Activated gamma-delta T cell treated with anti-CD3 and anti-CD28 coated beads, Interleukin-2, amount 50 U/mL, for 16 hours (primary cell): ENCODE results near the gene LINC00305.

Source experiments
- DNase-seq: peaks from one replicate; pipeline ENCODE4 v3.0.0-alpha.2; 2020; ENCODE audit warnings: low read depth

Gene LINC00305

GRCh38 chr18:64115881-64116280, 33.0 kb downstream of the LINC00305 start:
- no peak for DNase-seq

- no peak for DNase-seq
These were observed 36.9 kb downstream of the LINC00305 start for GRCh38 chr18:64111950-64112349.

- no peak for DNase-seq
These were observed 38.0 kb downstream of the LINC00305 start for GRCh38 chr18:64110692-64111480.

GRCh38 chr18:64103986-64104385, 44.9 kb downstream of the LINC00305 start:
- DNase-seq, result no peak

GRCh38 chr18:64100116-64100922, 48.6 kb downstream of the LINC00305 start:
- no peak for DNase-seq

GRCh38 chr18:64099244-64099643, 49.6 kb downstream of the LINC00305 start:
- no peak for DNase-seq

- DNase-seq, result no peak
These were observed 51.4 kb downstream of the LINC00305 start for GRCh38 chr18:64097497-64097896.

GRCh38 chr18:64095056-64095455, 53.8 kb downstream of the LINC00305 start:
- no peak for DNase-seq

GRCh38 chr18:64094210-64094609, 54.7 kb downstream of the LINC00305 start:
- no peak for DNase-seq

GRCh38 chr18:64091526-64091925, 57.4 kb downstream of the LINC00305 start:
- DNase-seq, result no peak

GRCh38 chr18:64090876-64091275, 58.0 kb downstream of the LINC00305 start:
- no peak for DNase-seq

- DNase-seq, result no peak
These were observed 65.0 kb downstream of the LINC00305 start for GRCh38 chr18:64083916-64084315.

GRCh38 chr18:64082513-64082912, 66.4 kb downstream of the LINC00305 start:
- no peak for DNase-seq

- no peak for DNase-seq
These were observed 66.8 kb downstream of the LINC00305 start for GRCh38 chr18:64082054-64082453.

- DNase-seq, result no peak
These were observed 74.9 kb downstream of the LINC00305 start for GRCh38 chr18:64073971-64074370.

GRCh38 chr18:64055019-64055418, 93.9 kb downstream of the LINC00305 start:
- DNase-seq, result no peak

- no peak for DNase-seq
These were observed 95.6 kb downstream of the LINC00305 start for GRCh38 chr18:64053246-64053645.

- DNase-seq, result no peak
These were observed 96.1 kb downstream of the LINC00305 start for GRCh38 chr18:64052772-64053171.

- no peak for DNase-seq
These were observed 104.3 kb downstream of the LINC00305 start for GRCh38 chr18:64044616-64045015.

- DNase-seq, result no peak
These were observed 106.0 kb downstream of the LINC00305 start for GRCh38 chr18:64042728-64043358.

GRCh38 chr18:64037812-64038414, 111.0 kb downstream of the LINC00305 start:
- no peak for DNase-seq

GRCh38 chr18:64032312-64032711, 116.6 kb downstream of the LINC00305 start:
- DNase-seq, result no peak
